ENCODE measurements around the gene SNRNP200.

GRCh38 chr2:96316999-96317398 is 11.7 kb upstream of the SNRNP200 start:
- no peak for TF ChIP-seq POLR2A (IDR thresholded peaks at IDR 0.05; ENCODE audit: low read depth, low read length)
- no peak for TF ChIP-seq POLR2AphosphoS5 (IDR thresholded peaks at IDR 0.05; ENCODE audit: low read depth, low read length)
